ENCODE data around the gene SDK2.

The SDK2 gene

GRCh38 chr17:73331060-73331459 lies 313.2 kb downstream of the SDK2 start:
- Histone ChIP-seq H3K27ac (ENCODE audit: low read length) (no peak overlapping the region), H3K4me1 (ENCODE audit: control insufficient read depth, insufficient read depth, low read length) (no peaks in the 10 kb centered on the region), H3K36me3 (ENCODE audit: control insufficient read depth, insufficient read depth, low read length) (no peaks in the 10 kb centered on the region), H3K4me3 (ENCODE audit: low read length) (no peak overlapping the region), H3K9me3 (ENCODE audit: control insufficient read depth, insufficient read depth, low read length) (no peaks in the 10 kb centered on the region), H3K27me3 (ENCODE audit: control insufficient read depth, insufficient read depth, low read length) (no peaks in the 10 kb centered on the region)
- no peak for DNase-seq (ENCODE audit: low read depth, low spot score)
- WGBS (ENCODE audit: insufficient coverage, insufficient read length): no CpG with 5 or more reads among the region's 3 CpGs

GRCh38 chr17:73327676-73328075 lies 316.6 kb downstream of the SDK2 start:
- DNase-seq (ENCODE audit: low read depth, low spot score): no peak
- no peak overlapping the region for H3K27ac ChIP-seq (ENCODE audit: low read length)
- H3K9me3 ChIP-seq (ENCODE audit: control insufficient read depth, insufficient read depth, low read length): no peaks in the 10 kb centered on the region
- H3K4me3 ChIP-seq (ENCODE audit: low read length): no peak overlapping the region
- H3K27me3 ChIP-seq (ENCODE audit: control insufficient read depth, insufficient read depth, low read length): no peaks in the 10 kb centered on the region
- no CpG with 5 or more reads among the region's 7 CpGs for WGBS (ENCODE audit: insufficient coverage, insufficient read length)
- H3K4me1 ChIP-seq (ENCODE audit: control insufficient read depth, insufficient read depth, low read length): peaks cover 8% of the 10 kb centered on the region
- no peaks in the 10 kb centered on the region for H3K36me3 ChIP-seq (ENCODE audit: control insufficient read depth, insufficient read depth, low read length)

- H3K36me3 ChIP-seq (ENCODE audit: control insufficient read depth, insufficient read depth, low read length): no peaks in the 10 kb centered on the region
- H3K9me3 ChIP-seq (ENCODE audit: control insufficient read depth, insufficient read depth, low read length): no peaks in the 10 kb centered on the region
- H3K4me1 ChIP-seq (ENCODE audit: control insufficient read depth, insufficient read depth, low read length): peaks cover 8% of the 10 kb centered on the region
- no CpG with 5 or more reads among the region's 4 CpGs for WGBS (ENCODE audit: insufficient coverage, insufficient read length)
- DNase-seq (ENCODE audit: low read depth, low spot score): no peak
- H3K27ac ChIP-seq (ENCODE audit: low read length): no peak overlapping the region
- H3K4me3 ChIP-seq (ENCODE audit: low read length): no peak overlapping the region
- H3K27me3 ChIP-seq (ENCODE audit: control insufficient read depth, insufficient read depth, low read length): no peaks in the 10 kb centered on the region
Measured at GRCh38 chr17:73325527-73325842, 318.8 kb downstream of the SDK2 start.

- H3K4me1 ChIP-seq (ENCODE audit: control insufficient read depth, insufficient read depth, low read length): peaks cover 8% of the 10 kb centered on the region
- H3K27me3 ChIP-seq (ENCODE audit: control insufficient read depth, insufficient read depth, low read length): no peaks in the 10 kb centered on the region
- no peak for DNase-seq (ENCODE audit: low read depth, low spot score)
- no peaks in the 10 kb centered on the region for H3K9me3 ChIP-seq (ENCODE audit: control insufficient read depth, insufficient read depth, low read length)
- no peak overlapping the region for H3K27ac ChIP-seq (ENCODE audit: low read length)
- no peak overlapping the region for H3K4me3 ChIP-seq (ENCODE audit: low read length)
- no peaks in the 10 kb centered on the region for H3K36me3 ChIP-seq (ENCODE audit: control insufficient read depth, insufficient read depth, low read length)
- no CpG with 5 or more reads among the region's 17 CpGs for WGBS (ENCODE audit: insufficient coverage, insufficient read length)
Measured at GRCh38 chr17:73324711-73325526, 319.3 kb downstream of the SDK2 start.

GRCh38 chr17:73324160-73324475 lies 320.1 kb downstream of the SDK2 start:
- Histone ChIP-seq H3K4me1 (ENCODE audit: control insufficient read depth, insufficient read depth, low read length) (peaks cover 8% of the 10 kb centered on the region), H3K27me3 (ENCODE audit: control insufficient read depth, insufficient read depth, low read length) (no peaks in the 10 kb centered on the region), H3K9me3 (ENCODE audit: control insufficient read depth, insufficient read depth, low read length) (no peaks in the 10 kb centered on the region), H3K36me3 (ENCODE audit: control insufficient read depth, insufficient read depth, low read length) (no peaks in the 10 kb centered on the region), H3K27ac (ENCODE audit: low read length) (no peak overlapping the region), H3K4me3 (ENCODE audit: low read length) (no peak overlapping the region)
- no peak for DNase-seq (ENCODE audit: low read depth, low spot score)
- no CpG with 5 or more reads among the region's 9 CpGs for WGBS (ENCODE audit: insufficient coverage, insufficient read length)

- H3K27me3 ChIP-seq (ENCODE audit: control insufficient read depth, insufficient read depth, low read length): no peaks in the 10 kb centered on the region
- H3K4me1 ChIP-seq (ENCODE audit: control insufficient read depth, insufficient read depth, low read length): peaks cover 8% of the 10 kb centered on the region
- H3K9me3 ChIP-seq (ENCODE audit: control insufficient read depth, insufficient read depth, low read length): no peaks in the 10 kb centered on the region
- WGBS (ENCODE audit: insufficient coverage, insufficient read length): no CpG with 5 or more reads among the region's 5 CpGs
- DNase-seq (ENCODE audit: low read depth, low spot score): no peak
- no peak overlapping the region for H3K27ac ChIP-seq (ENCODE audit: low read length)
- H3K36me3 ChIP-seq (ENCODE audit: control insufficient read depth, insufficient read depth, low read length): no peaks in the 10 kb centered on the region
- no peak overlapping the region for H3K4me3 ChIP-seq (ENCODE audit: low read length)
Measured at GRCh38 chr17:73323409-73324159, 320.7 kb downstream of the SDK2 start.

- H3K27ac ChIP-seq (ENCODE audit: low read length): no peak overlapping the region
- H3K27me3 ChIP-seq (ENCODE audit: control insufficient read depth, insufficient read depth, low read length): no peaks in the 10 kb centered on the region
- H3K9me3 ChIP-seq (ENCODE audit: control insufficient read depth, insufficient read depth, low read length): no peaks in the 10 kb centered on the region
- DNase-seq (ENCODE audit: low read depth, low spot score): no peak
- no CpG with 5 or more reads among the region's 6 CpGs for WGBS (ENCODE audit: insufficient coverage, insufficient read length)
- H3K4me1 ChIP-seq (ENCODE audit: control insufficient read depth, insufficient read depth, low read length): peaks cover 8% of the 10 kb centered on the region
- H3K4me3 ChIP-seq (ENCODE audit: low read length): no peak overlapping the region
- no peaks in the 10 kb centered on the region for H3K36me3 ChIP-seq (ENCODE audit: control insufficient read depth, insufficient read depth, low read length)
Measured at GRCh38 chr17:73320601-73321264, 323.5 kb downstream of the SDK2 start.

- Histone ChIP-seq H3K27ac (ENCODE audit: low read length) (no peak overlapping the region), H3K4me3 (ENCODE audit: low read length) (no peak overlapping the region), H3K27me3 (ENCODE audit: control insufficient read depth, insufficient read depth, low read length) (no peaks in the 10 kb centered on the region), H3K4me1 (ENCODE audit: control insufficient read depth, insufficient read depth, low read length) (peaks cover 8% of the 10 kb centered on the region), H3K36me3 (ENCODE audit: control insufficient read depth, insufficient read depth, low read length) (no peaks in the 10 kb centered on the region), H3K9me3 (ENCODE audit: control insufficient read depth, insufficient read depth, low read length) (no peaks in the 10 kb centered on the region)
- DNase-seq (ENCODE audit: low read depth, low spot score): no peak
- WGBS (ENCODE audit: insufficient coverage, insufficient read length): no CpG with 5 or more reads among the region's 3 CpGs
Measured at GRCh38 chr17:73319766-73320165, 324.5 kb downstream of the SDK2 start.

- Histone ChIP-seq H3K4me3 (ENCODE audit: low read length) (no peak overlapping the region), H3K4me1 (ENCODE audit: control insufficient read depth, insufficient read depth, low read length) (peaks cover 3% of the 10 kb centered on the region), H3K27ac (ENCODE audit: low read length) (no peak overlapping the region), H3K9me3 (ENCODE audit: control insufficient read depth, insufficient read depth, low read length) (no peaks in the 10 kb centered on the region), H3K27me3 (ENCODE audit: control insufficient read depth, insufficient read depth, low read length) (no peaks in the 10 kb centered on the region), H3K36me3 (ENCODE audit: control insufficient read depth, insufficient read depth, low read length) (no peaks in the 10 kb centered on the region)
- DNase-seq (ENCODE audit: low read depth, low spot score): no peak
- WGBS (ENCODE audit: insufficient coverage, insufficient read length): no CpG with 5 or more reads among the region's 5 CpGs
Measured at GRCh38 chr17:73318836-73319235, 325.4 kb downstream of the SDK2 start.

GRCh38 chr17:73318427-73318813 lies 325.8 kb downstream of the SDK2 start:
- H3K27me3 ChIP-seq (ENCODE audit: control insufficient read depth, insufficient read depth, low read length): no peaks in the 10 kb centered on the region
- H3K9me3 ChIP-seq (ENCODE audit: control insufficient read depth, insufficient read depth, low read length): no peaks in the 10 kb centered on the region
- H3K4me3 ChIP-seq (ENCODE audit: low read length): no peak overlapping the region
- DNase-seq (ENCODE audit: low read depth, low spot score): no peak
- H3K36me3 ChIP-seq (ENCODE audit: control insufficient read depth, insufficient read depth, low read length): no peaks in the 10 kb centered on the region
- H3K4me1 ChIP-seq (ENCODE audit: control insufficient read depth, insufficient read depth, low read length): no peaks in the 10 kb centered on the region
- no peak overlapping the region for H3K27ac ChIP-seq (ENCODE audit: low read length)
- WGBS (ENCODE audit: insufficient coverage, insufficient read length): no CpG with 5 or more reads among the region's 8 CpGs
